ENCODE measurements around the gene CTCFL. TPM values are rescaled to one million over a fixed set of nuclear protein-coding genes. Genes with fewer than 3 reads are reported as not detected.

Gene CTCFL
- total and polyA plus RNA-seq, 2 of the 8 experiments (the other 6 are each of a cell fraction or from before 2014, with no cell fraction given) = 0.30 to 0.80 TPM

DNA sequence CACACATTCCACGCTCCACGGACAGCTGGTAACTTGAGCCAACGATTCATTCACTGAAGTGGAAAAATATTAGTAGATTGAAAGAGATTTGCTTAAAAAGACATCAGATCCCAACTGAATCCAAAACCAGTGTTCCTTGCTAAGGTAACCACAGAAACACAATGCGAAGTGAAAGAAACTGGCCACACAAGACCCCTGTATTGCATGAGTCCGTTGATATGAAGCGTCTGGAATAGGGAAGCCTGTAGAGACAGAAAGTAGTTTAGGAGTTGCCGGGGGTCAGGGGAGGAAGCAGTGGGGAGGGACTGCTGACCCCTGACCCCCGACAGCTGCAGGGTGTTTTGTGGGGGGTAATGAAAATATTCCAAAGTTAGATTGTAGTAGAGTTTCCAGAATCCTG is 46.0 kb upstream of the CTCFL start:
- Histone ChIP-seq H3K23me2 (ENCODE audit: low read depth, low read length) (no peaks in the 10 kb centered on the region), H4K8ac (ENCODE audit: extremely low read depth, insufficient read depth, low read length) (no peak overlapping the region), H3K36me3 (ENCODE audit: control insufficient read depth in 2 of 4, insufficient read depth in 4 of 4, low read length in 3 of 4) (no peaks in the 10 kb centered on the region), H3K79me1 (ENCODE audit: low read depth, low read length) (no peaks in the 10 kb centered on the region), H3K56ac (replicated peaks; ENCODE audit: insufficient read length, low read depth, low read length) (no peak overlapping the region), H3K18ac (ENCODE audit: extremely low read depth, low read length) (no peak overlapping the region), H3K27me3 (replicated peaks in 1 of 4; ENCODE audit: control insufficient read depth in 3 of 4, extremely low read depth in 1 of 4, insufficient read depth in 3 of 4, low read length in 3 of 4) (peaks cover 0 to 4% (median 0%) of the 10 kb centered on the region in 4 experiments; a peak in 4 of 7 replicates), H2BK15ac (ENCODE audit: low read length) (no peak overlapping the region), H3K4me2 (ENCODE audit: insufficient read depth in 1 of 2, low read depth in 2 of 2, low read length in 2 of 2) (no peak overlapping the region), H3K23ac (ENCODE audit: insufficient read length) (no peak overlapping the region), H3K4ac (replicated peaks; ENCODE audit: insufficient read length, low read depth, low read length) (no peak overlapping the region), H2BK120ac (replicated peaks; ENCODE audit: low read depth, low read length) (no peak overlapping the region), H3K4me1 (replicated peaks in 1 of 4; ENCODE audit: control insufficient read depth in 3 of 4, insufficient read depth in 4 of 4, low read length in 3 of 4) (peaks cover 0 to 10% (median 3%) of the 10 kb centered on the region in 4 experiments; a peak in 4 of 7 replicates), H3K79me2 (ENCODE audit: control insufficient read depth in 1 of 2, insufficient read depth in 2 of 2, low read length in 2 of 2) (no peaks in the 10 kb centered on the region), H3K9ac (replicated peaks in 1 of 4; ENCODE audit: extremely low read depth in 1 of 4, low read depth in 3 of 4, low read length in 3 of 4) (no peak overlapping the region), H3K27ac (ENCODE audit: low read depth, low read length) (no peak overlapping the region), H2BK12ac (ENCODE audit: low read depth, low read length) (no peak overlapping the region), H2AFZ (ENCODE audit: low read length) (no peak overlapping the region), H3K9me3 (ENCODE audit: insufficient read depth in 2 of 2, low read depth in 1 of 2, low read length in 1 of 2) (no peaks in the 10 kb centered on the region), H2BK20ac (ENCODE audit: low read length) (no peak overlapping the region), H3K4me3 (ENCODE audit: extremely low read depth in 1 of 4, insufficient read depth in 2 of 4, low read depth in 3 of 4, low read length in 4 of 4) (no peak overlapping the region), H4K91ac (replicated peaks; ENCODE audit: insufficient read length, low read length) (no peak overlapping the region), H3K14ac (ENCODE audit: insufficient read length) (no peak overlapping the region), H4K5ac (ENCODE audit: insufficient read length, low read depth, low read length) (no peak overlapping the region), H2AK5ac (ENCODE audit: low read depth, low read length) (no peak overlapping the region), H4K20me1 (replicated peaks in 1 of 2; ENCODE audit: control insufficient read depth in 1 of 2, insufficient read depth in 2 of 2, low read length in 2 of 2) (no peaks in the 10 kb centered on the region), H2BK5ac (ENCODE audit: low read depth, low read length) (no peak overlapping the region)
- DNase-seq (ENCODE audit: low read depth in 1 of 2, low spot score in 2 of 2) (no peak), FAIRE-seq (no peak)
- CTCF ChIA-PET (ENCODE audit: partially characterized antibody) = interaction anchor here (1.3 to 7.9 kb wide), 2 partner anchors 14 to 22 kb away, joined by 6 to 67 read pairs; no protein-coding TSS in a partner anchor
- TF ChIP-seq YY1 (IDR thresholded peaks at IDR 0.05; ENCODE audit: low read depth, low read length) = no peak
- WGBS, 2 experiments (ENCODE audit: extremely low coverage in 1 of 2, insufficient coverage in 1 of 2, insufficient read length in 1 of 2, insufficient replicate concordance in 2 of 2, low coverage in 1 of 2, low lambda C conversion rate in 2 of 2, missing lambda C conversion rate in 1 of 2) = 91% methylated on average over 8 of the region's 8 CpGs; no CpG with 5 or more reads in 1 of the 2 experiments
- POLR2A ChIA-PET (ENCODE audit: partially characterized antibody) = interaction anchor here (1.0 kb wide), 1 partner anchor 9 kb away, joined by 3 read pairs; no protein-coding TSS in a partner anchor

All from H1 (cell line).